Measurements from ENCODE around the gene ETNK1.

- no peak for TF ChIP-seq TOX (CRISPR knock-in tag; IDR thresholded peaks at IDR 0.05; ENCODE audit: borderline replicate concordance)
- TF ChIP-seq BACH2 (CRISPR knock-in tag; IDR thresholded peaks at IDR 0.05; ENCODE audit: borderline replicate concordance): no peak
- TF ChIP-seq POU6F1 (CRISPR knock-in tag; IDR thresholded peaks at IDR 0.05; ENCODE audit: borderline replicate concordance, low read depth): no peak
- no peak for TF ChIP-seq PATZ1 (CRISPR knock-in tag; IDR thresholded peaks at IDR 0.05; ENCODE audit: borderline replicate concordance)
- no peak for TF ChIP-seq ARNTL (CRISPR knock-in tag; IDR thresholded peaks at IDR 0.05; ENCODE audit: borderline replicate concordance, low read depth)
- TF ChIP-seq OSR1 (CRISPR knock-in tag; IDR thresholded peaks at IDR 0.05): no peak
- no peak for TF ChIP-seq CSRNP3 (CRISPR knock-in tag; IDR thresholded peaks at IDR 0.05)
- no peak for TF ChIP-seq TSHZ2 (CRISPR knock-in tag; IDR thresholded peaks at IDR 0.05)
These were observed 114.0 kb downstream of the ETNK1 start for GRCh38 chr12:22738945-22739344.
